Measurements from ENCODE around the gene SLC11A2. TPM values are rescaled to one million over a fixed set of nuclear protein-coding genes. Genes with fewer than 3 reads are reported as not detected.

The SLC11A2 gene
- total RNA-seq, 1 experiment from 2014 or later = 38.7 TPM

DNA sequence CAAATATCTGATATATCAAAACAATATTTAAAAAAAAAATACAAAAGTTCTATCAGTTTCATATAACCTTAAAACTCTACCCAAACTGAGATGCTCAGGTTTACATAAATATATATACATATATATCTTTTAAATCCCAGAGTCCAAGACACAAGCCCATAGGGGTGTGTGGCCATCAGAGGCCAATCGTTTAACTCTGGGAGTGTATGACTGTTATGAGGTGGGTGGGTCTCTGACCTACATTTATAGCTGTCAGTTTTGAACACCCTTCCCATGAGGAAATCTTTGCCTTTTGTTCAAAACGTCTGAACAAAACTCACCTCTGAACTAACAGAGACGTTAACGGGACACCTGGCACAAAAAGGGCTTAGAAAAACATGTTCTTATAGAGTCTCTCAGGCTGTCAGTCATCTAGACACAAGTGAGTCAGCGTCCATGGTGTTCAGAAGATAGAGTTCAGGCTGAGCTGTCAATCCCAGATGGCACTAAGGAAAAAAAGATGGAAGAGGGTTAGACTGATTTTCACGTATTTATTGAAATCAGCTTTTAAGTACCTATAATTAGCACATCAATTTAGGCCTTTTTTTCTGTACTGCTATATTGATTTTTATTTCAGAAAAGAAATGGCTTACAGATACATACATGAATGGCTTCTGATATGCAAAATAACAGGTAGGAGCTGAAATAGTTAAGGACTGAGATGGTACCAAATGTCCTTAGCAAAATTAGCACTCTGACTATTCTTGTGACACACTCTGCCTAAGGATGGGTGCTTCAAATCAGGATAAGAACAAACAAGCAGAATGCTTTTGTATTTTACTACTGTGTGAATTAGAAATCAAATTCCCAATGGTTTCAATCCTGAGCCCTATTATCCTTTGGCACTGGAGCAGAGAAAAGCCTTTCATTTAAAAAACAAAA lies 44.6 kb downstream of the SLC11A2 start:
- Histone ChIP-seq H3K79me2 (ENCODE audit: insufficient read depth, low read length) (no peaks in the 10 kb centered on the region), H4K20me1 (ENCODE audit: insufficient read depth) (no peaks in the 10 kb centered on the region), H3K27me3 (ENCODE audit: insufficient read depth, low read length) (no peaks in the 10 kb centered on the region), H3K4me2 (ENCODE audit: low read length) (no peak overlapping the region), H3K27ac (ENCODE audit: low read depth, low read length) (no peak overlapping the region), H3K36me3 (ENCODE audit: control insufficient read depth in 1 of 2, insufficient read depth in 2 of 2, low read length in 2 of 2) (peaks cover 0 to 3% of the 10 kb centered on the region in 2 experiments; a peak in 1 of 4 replicates), H3K9me3 (ENCODE audit: control insufficient read depth in 1 of 2, insufficient read depth in 1 of 2, low read depth in 1 of 2, low read length in 2 of 2) (no peaks in the 10 kb centered on the region), H2AFZ (ENCODE audit: low read depth, low read length, poor library complexity, severe bottlenecking) (no peak overlapping the region), H3K9ac (ENCODE audit: low read length) (no peak overlapping the region), H3K4me1 (ENCODE audit: control insufficient read depth in 1 of 2, insufficient read depth in 2 of 2, low read length in 2 of 2) (peaks cover 0 to 6% of the 10 kb centered on the region in 2 experiments; a peak in 1 of 4 replicates), H3K9me2 (ENCODE audit: insufficient read depth) (no peaks in the 10 kb centered on the region), H3K4me3 (replicated peaks in 1 of 2; ENCODE audit: low read depth in 1 of 2, low read length in 2 of 2) (no peak overlapping the region)
- ATAC-seq = no peak
- DNase-seq (ENCODE audit: low read depth, low spot score) = no peak
- intact Hi-C loops (cut with micrococcal nuclease) = no loop called here
- ChIA-PET RAD21 (ENCODE audit: low non-redundant PET in 1 of 2, low total read pairs in 2 of 2, uncharacterized antibody in 2 of 2, unreplicated experiment in 2 of 2) (no interaction called here), POLR2A (no interaction called here), CTCF (no interaction called here)
- no TSS peak for BruUV-seq (replicated peaks)
- TF ChIP-seq SIN3A (IDR thresholded peaks at IDR 0.05; ENCODE audit: low read depth) (no peak), SP1 (IDR thresholded peaks at IDR 0.05; ENCODE audit: low read depth) (no peak), RAD21 (IDR thresholded peaks at IDR 0.05; ENCODE audit: low read depth) (no peak), EZH2phosphoT487 (IDR thresholded peaks at IDR 0.05; ENCODE audit: borderline replicate concordance) (no peak), POLR2A (IDR thresholded peaks at IDR 0.05; ENCODE audit: borderline replicate concordance, extremely low read depth, insufficient read depth, insufficient read length) (no peak), SRF (IDR thresholded peaks at IDR 0.05; ENCODE audit: low read depth) (no peak), POLR2AphosphoS5 (IDR thresholded peaks at IDR 0.05; ENCODE audit: low read depth, low read length) (no peak), ELF1 (IDR thresholded peaks at IDR 0.05; ENCODE audit: borderline replicate concordance, low read depth) (no peak), EZH2 (IDR thresholded peaks at IDR 0.05) (no peak), CBX3 (IDR thresholded peaks at IDR 0.05; ENCODE audit: low read depth) (no peak), CEBPB (IDR thresholded peaks at IDR 0.05; ENCODE audit: low read depth) (no peak), JUND (IDR thresholded peaks at IDR 0.05) (no peak), YY1 (IDR thresholded peaks at IDR 0.05; ENCODE audit: extremely low read depth, insufficient replicate concordance, low read depth, low read length) (no peak), ZFX (IDR thresholded peaks at IDR 0.05) (no peak), TCF7L2 (IDR thresholded peaks at IDR 0.05; ENCODE audit: borderline replicate concordance, extremely low read depth, insufficient read depth, insufficient read length) (no peak), FOSL1 (IDR thresholded peaks at IDR 0.05; ENCODE audit: low read depth) (no peak), EGR1 (IDR thresholded peaks at IDR 0.05; ENCODE audit: low read depth) (no peak)
- TF ChIP-seq, protein P1, sequence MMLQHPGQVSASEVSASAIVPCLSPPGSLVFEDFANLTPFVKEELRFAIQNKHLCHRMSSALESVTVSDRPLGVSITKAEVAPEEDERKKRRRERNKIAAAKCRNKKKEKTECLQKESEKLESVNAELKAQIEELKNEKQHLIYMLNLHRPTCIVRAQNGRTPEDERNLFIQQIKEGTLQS (IDR thresholded peaks at IDR 0.05) = no peak
- TF ChIP-seq, protein P2, sequence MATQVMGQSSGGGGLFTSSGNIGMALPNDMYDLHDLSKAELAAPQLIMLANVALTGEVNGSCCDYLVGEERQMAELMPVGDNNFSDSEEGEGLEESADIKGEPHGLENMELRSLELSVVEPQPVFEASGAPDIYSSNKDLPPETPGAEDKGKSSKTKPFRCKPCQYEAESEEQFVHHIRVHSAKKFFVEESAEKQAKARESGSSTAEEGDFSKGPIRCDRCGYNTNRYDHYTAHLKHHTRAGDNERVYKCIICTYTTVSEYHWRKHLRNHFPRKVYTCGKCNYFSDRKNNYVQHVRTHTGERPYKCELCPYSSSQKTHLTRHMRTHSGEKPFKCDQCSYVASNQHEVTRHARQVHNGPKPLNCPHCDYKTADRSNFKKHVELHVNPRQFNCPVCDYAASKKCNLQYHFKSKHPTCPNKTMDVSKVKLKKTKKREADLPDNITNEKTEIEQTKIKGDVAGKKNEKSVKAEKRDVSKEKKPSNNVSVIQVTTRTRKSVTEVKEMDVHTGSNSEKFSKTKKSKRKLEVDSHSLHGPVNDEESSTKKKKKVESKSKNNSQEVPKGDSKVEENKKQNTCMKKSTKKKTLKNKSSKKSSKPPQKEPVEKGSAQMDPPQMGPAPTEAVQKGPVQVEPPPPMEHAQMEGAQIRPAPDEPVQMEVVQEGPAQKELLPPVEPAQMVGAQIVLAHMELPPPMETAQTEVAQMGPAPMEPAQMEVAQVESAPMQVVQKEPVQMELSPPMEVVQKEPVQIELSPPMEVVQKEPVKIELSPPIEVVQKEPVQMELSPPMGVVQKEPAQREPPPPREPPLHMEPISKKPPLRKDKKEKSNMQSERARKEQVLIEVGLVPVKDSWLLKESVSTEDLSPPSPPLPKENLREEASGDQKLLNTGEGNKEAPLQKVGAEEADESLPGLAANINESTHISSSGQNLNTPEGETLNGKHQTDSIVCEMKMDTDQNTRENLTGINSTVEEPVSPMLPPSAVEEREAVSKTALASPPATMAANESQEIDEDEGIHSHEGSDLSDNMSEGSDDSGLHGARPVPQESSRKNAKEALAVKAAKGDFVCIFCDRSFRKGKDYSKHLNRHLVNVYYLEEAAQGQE (IDR thresholded peaks at IDR 0.05; ENCODE audit: low read depth) = no peak
- TF ChIP-seq, protein P3, sequence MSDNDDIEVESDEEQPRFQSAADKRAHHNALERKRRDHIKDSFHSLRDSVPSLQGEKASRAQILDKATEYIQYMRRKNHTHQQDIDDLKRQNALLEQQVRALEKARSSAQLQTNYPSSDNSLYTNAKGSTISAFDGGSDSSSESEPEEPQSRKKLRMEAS (IDR thresholded peaks at IDR 0.05) = no peak
